SK-N-SH (cell line): Measurements from ENCODE around the gene ERLEC1. TPM values are rescaled to one million over a fixed set of nuclear protein-coding genes. Genes with fewer than 3 reads are reported as not detected.

ENCODE experiments used
- CTCF ChIA-PET: fragments of 300-600, 350-600 bp; formaldehyde crosslinking; extraction: SDS; loops from one replicate; lab custom pipeline; 2021; lab: Yijun Ruan, JAX
- POLR2A ChIA-PET: fragments of 350-600 bp; sonication (Branson Sonifier 250); formaldehyde crosslinking; extraction: SDS; loops from one replicate; lab custom pipeline; 2020; ENCODE audit warnings: antibody characterized with exemption, inconsistent platforms; lab: Yijun Ruan, JAX
- DNase-seq: peaks from one replicate; pipeline ENCODE4 v3.0.0; 2012
- H2AFZ ChIP-seq: fragments of 200-600 bp; sonication (generic); 2 replicates; pipeline ENCODE4 v1.8.1; 2016; ENCODE audit warnings: antibody characterized with exemption, mild to moderate bottlenecking, low read depth
- H3F3A ChIP-seq: fragments of 200-600 bp; sonication (generic); replicated peaks from 2 replicates; pipeline ENCODE3; 2016; ENCODE audit warnings: antibody characterized with exemption, mild to moderate bottlenecking; ENCODE audit not compliant: insufficient read depth
- H3K27ac ChIP-seq, 2 experiments: fragments of 200-500 bp in 1 of 2; fragments of 200-600 bp in 1 of 2; sonication (Bioruptor generic) in 1 of 2; sonication (generic), shearing (Covaris generic) in 1 of 2; 2 replicates each; pipeline versions ENCODE4 v1.5.1 to v1.6.1; 2014 to 2016; ENCODE audit warnings: low read depth in 2 of 2, inconsistent platforms in 1 of 2, low read length in 1 of 2, mild to moderate bottlenecking in 1 of 2, mixed read lengths in 1 of 2
- H3K27me3 ChIP-seq: fragments of 200-600 bp; sonication (generic), shearing (Covaris generic); 2 replicates; pipeline ENCODE4 v1.6.1; 2016; ENCODE audit warnings: mixed run types; ENCODE audit not compliant: insufficient read depth
- H3K36me3 ChIP-seq, 2 experiments: fragments of 200-500 bp in 1 of 2; fragments of 200-600 bp in 1 of 2; sonication (Bioruptor generic) in 1 of 2; sonication (generic) in 1 of 2; replicated peaks in 1 of 2; 2 replicates each; pipeline versions ENCODE3 to v1.5.1; 2014 to 2016; ENCODE audit warnings: low read length in 1 of 2, mild to moderate bottlenecking in 1 of 2; ENCODE audit not compliant: insufficient read depth in 2 of 2, control insufficient read depth in 1 of 2
- H3K4me1 ChIP-seq, 2 experiments: fragments of 200-500 bp in 1 of 2; fragments of 200-600 bp in 1 of 2; sonication (Bioruptor generic) in 1 of 2; sonication (generic), shearing (Covaris generic) in 1 of 2; 2 replicates each; pipeline versions ENCODE4 v1.5.1 to v1.6.1; 2014 to 2016; ENCODE audit warnings: low read depth in 1 of 2, low read length in 1 of 2, mixed run types in 1 of 2; ENCODE audit not compliant: insufficient read depth in 2 of 2, control insufficient read depth in 1 of 2
- H3K4me2 ChIP-seq: fragments of 200-600 bp; sonication (generic), shearing (Covaris generic); 2 replicates; pipeline ENCODE4 v1.6.1; 2017; ENCODE audit warnings: mixed run types
- H3K4me3 ChIP-seq, 2 experiments: fragments of 200-500 bp in 1 of 2; fragments of 200-600 bp in 1 of 2; sonication (Bioruptor generic) in 1 of 2; sonication (generic), shearing (Covaris generic) in 1 of 2; 2 replicates each; pipeline versions ENCODE4 v1.5.1 to v1.8.1; 2014 to 2016; ENCODE audit warnings: low read depth in 2 of 2, inconsistent platforms in 1 of 2, low read length in 1 of 2, mild to moderate bottlenecking in 1 of 2, mixed read lengths in 1 of 2, moderate library complexity in 1 of 2
- H3K79me2 ChIP-seq: fragments of 200-600 bp; sonication (generic); 2 replicates; pipeline ENCODE4 v1.8.1; 2017; ENCODE audit warnings: mild to moderate bottlenecking; ENCODE audit not compliant: insufficient read depth
- H3K9ac ChIP-seq: fragments of 200-600 bp; sonication (generic); 2 replicates; pipeline ENCODE4 v1.6.1; 2017; ENCODE audit warnings: mixed run types
- H3K9me2 ChIP-seq: fragments of 200-600 bp; sonication (generic); 2 replicates; pipeline ENCODE4 v1.6.1; 2017; ENCODE audit warnings: mixed run types
- H3K9me3 ChIP-seq: fragments of 200-600 bp; sonication (generic); 2 replicates; pipeline ENCODE4 v1.6.1; 2017; ENCODE audit warnings: mixed run types, mild to moderate bottlenecking, moderate library complexity
- H4K20me1 ChIP-seq: fragments of 200-600 bp; sonication (generic); 2 replicates; pipeline ENCODE4 v1.6.1; 2017; ENCODE audit warnings: mild to moderate bottlenecking, mixed run types; ENCODE audit not compliant: insufficient read depth
- CHD2 ChIP-seq: fragments of 150-350 bp; IDR thresholded peaks from 2 replicates; pipeline ENCODE4 v1.6.1; 2018; ENCODE audit warnings: low read length; ENCODE audit not compliant: partially characterized antibody
- ELF1 ChIP-seq: IDR thresholded peaks from 2 replicates; pipeline ENCODE4 v1.4.0; 2012
- GABPA ChIP-seq: IDR thresholded peaks from 2 replicates; pipeline ENCODE4 v1.4.0; 2012; ENCODE audit warnings: low read depth, mild to moderate bottlenecking
- JUND ChIP-seq: IDR thresholded peaks from 2 replicates; pipeline ENCODE4 v1.4.0; 2012
- MXI1 ChIP-seq: IDR thresholded peaks from 2 replicates; pipeline ENCODE4 v1.6.1; 2012; ENCODE audit warnings: mild to moderate bottlenecking, low read depth, low read length, improper control_type of control experiment
- POLR2AphosphoS5 ChIP-seq: IDR thresholded peaks from 2 replicates; pipeline ENCODE4 v1.6.1; 2012; ENCODE audit warnings: low read depth, low read length
- RCOR1 ChIP-seq: fragments of 150-350 bp; IDR thresholded peaks from 2 replicates; pipeline ENCODE4 v1.6.1; 2017; ENCODE audit warnings: antibody characterized with exemption, low read length
- RXRA ChIP-seq: IDR thresholded peaks from 2 replicates; pipeline ENCODE4 v1.4.0; 2012; ENCODE audit warnings: low read depth, mild to moderate bottlenecking, borderline replicate concordance
- TEAD4 ChIP-seq: IDR thresholded peaks from 2 replicates; pipeline ENCODE4 v1.4.0; 2012; ENCODE audit warnings: mild to moderate bottlenecking, borderline replicate concordance; ENCODE audit not compliant: insufficient read depth
- ZBTB33 ChIP-seq: IDR thresholded peaks from 2 replicates; pipeline ENCODE4 v1.4.0; 2012; ENCODE audit warnings: low read depth, borderline replicate concordance
- WGBS: methylation state at CpG from one replicate; pipeline ENCODE4 v1.1.6; 2017; ENCODE audit warnings: low lambda C conversion rate; 5-methylcytosine and 5-hydroxymethylcytosine counted together
- polyA plus RNA-seq, 3 experiments: library from polyadenylated mRNA; depleted of rRNA; stranded (reverse); fragments of >200 nt; gene quantifications; 2 replicates each; pipeline ENCODE4 v1.2.3, GENCODE V29; 2012
- TF ChIP-seq, protein P1 (sequence below): fragments of 150-350 bp; IDR thresholded peaks from 2 replicates; pipeline ENCODE4 v1.6.1; 2017; ENCODE audit warnings: antibody characterized with exemption, low read length, low read depth, borderline replicate concordance
- TF ChIP-seq, protein P2 (sequence below): fragments of 200-600 bp; sonication (generic); IDR thresholded peaks from 2 replicates; pipeline ENCODE4 v1.6.1; 2017; ENCODE audit warnings: antibody characterized with exemption, mild to moderate bottlenecking, moderate library complexity

Gene ERLEC1
- polyA plus RNA-seq, 1 of the 3 experiments (the other 2 are of a cell fraction), result 61.7 TPM

DNA sequence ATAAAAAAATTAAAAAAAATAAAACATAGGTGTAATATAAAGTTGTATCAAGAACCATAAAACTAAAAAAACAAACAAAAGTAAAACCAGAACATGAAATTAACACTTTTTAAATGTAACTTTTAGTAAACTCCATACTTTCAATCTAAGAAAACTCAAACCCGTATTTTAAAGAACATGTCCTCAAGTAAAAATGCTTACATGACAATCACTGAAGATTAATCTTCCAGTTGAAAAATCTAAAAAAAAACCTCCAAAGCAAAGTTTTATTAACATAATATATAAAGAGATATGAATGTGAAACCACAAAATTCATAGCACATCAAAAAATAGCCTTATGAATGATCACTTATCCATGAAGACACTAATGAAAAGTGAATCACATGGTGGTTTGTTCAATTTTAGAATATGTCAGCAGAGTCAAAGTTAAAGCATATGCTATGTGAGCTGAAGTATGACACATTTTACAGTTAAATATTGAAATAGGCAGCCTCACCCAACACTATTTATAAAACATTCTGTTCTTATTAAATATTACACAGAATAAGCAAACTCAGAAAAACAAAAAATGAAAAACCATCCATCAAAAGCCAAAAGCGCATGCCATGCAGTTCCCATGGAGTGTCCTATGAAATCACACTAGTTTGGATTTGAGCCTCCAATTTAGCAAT lies 42.3 kb upstream of the ERLEC1 start (continued):
- TF ChIP-seq RCOR1, result no peak
- TF ChIP-seq, all 33 proteins: peak for 0

- TF ChIP-seq GABPA (no peak), JUND (no peak), MXI1 (no peak), ZBTB33 (no peak), ELF1 (no peak), CHD2 (no peak), TEAD4 (no peak), RXRA (no peak), POLR2AphosphoS5 (no peak)
- TF ChIP-seq, protein P1, sequence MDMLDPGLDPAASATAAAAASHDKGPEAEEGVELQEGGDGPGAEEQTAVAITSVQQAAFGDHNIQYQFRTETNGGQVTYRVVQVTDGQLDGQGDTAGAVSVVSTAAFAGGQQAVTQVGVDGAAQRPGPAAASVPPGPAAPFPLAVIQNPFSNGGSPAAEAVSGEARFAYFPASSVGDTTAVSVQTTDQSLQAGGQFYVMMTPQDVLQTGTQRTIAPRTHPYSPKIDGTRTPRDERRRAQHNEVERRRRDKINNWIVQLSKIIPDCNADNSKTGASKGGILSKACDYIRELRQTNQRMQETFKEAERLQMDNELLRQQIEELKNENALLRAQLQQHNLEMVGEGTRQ, result no peak
- TF ChIP-seq, protein P2, sequence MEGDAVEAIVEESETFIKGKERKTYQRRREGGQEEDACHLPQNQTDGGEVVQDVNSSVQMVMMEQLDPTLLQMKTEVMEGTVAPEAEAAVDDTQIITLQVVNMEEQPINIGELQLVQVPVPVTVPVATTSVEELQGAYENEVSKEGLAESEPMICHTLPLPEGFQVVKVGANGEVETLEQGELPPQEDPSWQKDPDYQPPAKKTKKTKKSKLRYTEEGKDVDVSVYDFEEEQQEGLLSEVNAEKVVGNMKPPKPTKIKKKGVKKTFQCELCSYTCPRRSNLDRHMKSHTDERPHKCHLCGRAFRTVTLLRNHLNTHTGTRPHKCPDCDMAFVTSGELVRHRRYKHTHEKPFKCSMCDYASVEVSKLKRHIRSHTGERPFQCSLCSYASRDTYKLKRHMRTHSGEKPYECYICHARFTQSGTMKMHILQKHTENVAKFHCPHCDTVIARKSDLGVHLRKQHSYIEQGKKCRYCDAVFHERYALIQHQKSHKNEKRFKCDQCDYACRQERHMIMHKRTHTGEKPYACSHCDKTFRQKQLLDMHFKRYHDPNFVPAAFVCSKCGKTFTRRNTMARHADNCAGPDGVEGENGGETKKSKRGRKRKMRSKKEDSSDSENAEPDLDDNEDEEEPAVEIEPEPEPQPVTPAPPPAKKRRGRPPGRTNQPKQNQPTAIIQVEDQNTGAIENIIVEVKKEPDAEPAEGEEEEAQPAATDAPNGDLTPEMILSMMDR, result no peak
- Histone ChIP-seq H3F3A (peaks cover 12% of the 10 kb centered on the region), H3K9me2 (no peaks in the 10 kb centered on the region), H3K4me1 (peaks cover 0 to 5% of the 10 kb centered on the region in 2 experiments; a peak in 1 of 4 replicates), H3K9me3 (no peaks in the 10 kb centered on the region), H3K27me3 (no peaks in the 10 kb centered on the region), H3K79me2 (peaks cover 2% of the 10 kb centered on the region; the same call in 1 of the 2 replicates), H4K20me1 (no peaks in the 10 kb centered on the region), H3K36me3 (peaks cover 17 to 27% of the 10 kb centered on the region in 2 experiments), H2AFZ (no peak overlapping the region; the same call in 1 of the 2 replicates), H3K27ac (no peak overlapping the region), H3K4me3 (no peak overlapping the region), H3K9ac (no peak overlapping the region), H3K4me2 (no peak overlapping the region)
- no peak for DNase-seq
- ChIA-PET CTCF (interaction anchor here (0.8 kb wide), 1 partner anchor 34 kb away, joined by 3 read pairs; no protein-coding TSS in a partner anchor), POLR2A (no interaction called here)
- WGBS, result 89% methylated on average over 4 of the region's 4 CpGs
Measured at GRCh38 chr2:53750041-53750768, 36.6 kb upstream of the ERLEC1 start.
